OCI-LY7 (cell line): ENCODE measurements around the gene MTMR4.

ENCODE experiments used
- EZH2phosphoT487 ChIP-seq: fragments of 200-600 bp; sonication (generic); IDR thresholded peaks from 2 replicates; pipeline ENCODE4 v1.6.1; 2018; ENCODE audit warnings: low read depth, borderline replicate concordance, mild to moderate bottlenecking, mixed run types, antibody characterized with exemption, low read length, moderate library complexity, mixed read lengths
- TF ChIP-seq, protein P1 (sequence below): fragments of 200-600 bp; sonication (generic); conservative IDR thresholded peaks from 2 replicates; pipeline ENCODE4 v1.5.1; 2014; ENCODE audit warnings: mild to moderate bottlenecking, antibody characterized with exemption, low read length, moderate library complexity, mixed read lengths

DNA sequence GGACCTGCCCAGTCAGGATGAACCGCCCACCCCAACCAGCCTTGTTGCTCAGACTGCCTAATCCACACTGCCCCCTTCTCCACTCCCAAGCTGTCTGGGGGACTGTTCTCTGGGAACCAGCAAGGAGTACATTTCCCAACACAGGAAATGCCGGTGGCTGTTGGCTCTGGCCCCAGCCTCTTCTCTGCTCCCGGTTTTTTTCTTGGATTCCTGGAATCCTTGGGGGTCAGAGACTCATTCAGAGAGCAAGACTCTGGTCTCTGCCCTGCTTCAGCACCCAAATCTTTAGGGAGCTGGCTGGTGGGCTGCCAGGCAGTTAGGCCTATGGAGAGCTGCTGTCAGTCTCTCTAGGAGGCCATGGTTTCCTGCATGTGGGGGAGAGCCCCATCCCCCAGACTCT lies 10.8 kb upstream of the MTMR4 start:
- TF ChIP-seq, protein P1, sequence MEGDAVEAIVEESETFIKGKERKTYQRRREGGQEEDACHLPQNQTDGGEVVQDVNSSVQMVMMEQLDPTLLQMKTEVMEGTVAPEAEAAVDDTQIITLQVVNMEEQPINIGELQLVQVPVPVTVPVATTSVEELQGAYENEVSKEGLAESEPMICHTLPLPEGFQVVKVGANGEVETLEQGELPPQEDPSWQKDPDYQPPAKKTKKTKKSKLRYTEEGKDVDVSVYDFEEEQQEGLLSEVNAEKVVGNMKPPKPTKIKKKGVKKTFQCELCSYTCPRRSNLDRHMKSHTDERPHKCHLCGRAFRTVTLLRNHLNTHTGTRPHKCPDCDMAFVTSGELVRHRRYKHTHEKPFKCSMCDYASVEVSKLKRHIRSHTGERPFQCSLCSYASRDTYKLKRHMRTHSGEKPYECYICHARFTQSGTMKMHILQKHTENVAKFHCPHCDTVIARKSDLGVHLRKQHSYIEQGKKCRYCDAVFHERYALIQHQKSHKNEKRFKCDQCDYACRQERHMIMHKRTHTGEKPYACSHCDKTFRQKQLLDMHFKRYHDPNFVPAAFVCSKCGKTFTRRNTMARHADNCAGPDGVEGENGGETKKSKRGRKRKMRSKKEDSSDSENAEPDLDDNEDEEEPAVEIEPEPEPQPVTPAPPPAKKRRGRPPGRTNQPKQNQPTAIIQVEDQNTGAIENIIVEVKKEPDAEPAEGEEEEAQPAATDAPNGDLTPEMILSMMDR: no peak
- TF ChIP-seq EZH2phosphoT487: no peak
